Upper lobe of left lung (tissue), 4 donors: ENCODE data around the gene DNAJC12.

Source experiments
- CTCF ChIP-seq, 6 experiments: fragments of 450-650 bp in 4 of 6; fragments of 200-600 bp in 2 of 6; sonication (generic) in 2 of 6; IDR thresholded peaks; one replicate each; pipeline ENCODE4 v1.5.1; 2016 to 2019; ENCODE audit warnings: antibody characterized with exemption in 6 of 6
- EP300 ChIP-seq, 4 donors: sonication (generic); formaldehyde crosslinking; IDR thresholded peaks; one replicate each; pipeline ENCODE4 v1.5.1; 2017; ENCODE audit warnings: antibody characterized with exemption in 4 of 4, control low read depth in 2 of 4
- POLR2A ChIP-seq, 4 donors: fragments of 450-650 bp; IDR thresholded peaks; one replicate each; pipeline ENCODE4 v1.5.1; 2016 to 2017; ENCODE audit warnings: antibody characterized with exemption in 4 of 4, mild to moderate bottlenecking in 2 of 4
- POLR2AphosphoS5 ChIP-seq, 2 donors: sonication (generic); formaldehyde crosslinking; IDR thresholded peaks; one replicate each; pipeline ENCODE4 v1.5.1; 2017; ENCODE audit warnings: antibody characterized with exemption in 2 of 2

GRCh38 chr10:67816719-67817118, 21.3 kb downstream of the DNAJC12 start:
- TF ChIP-seq POLR2A (IDR thresholded peaks at IDR 0.05) (no peak), CTCF (IDR thresholded peaks at IDR 0.05) (no peak), POLR2AphosphoS5 (IDR thresholded peaks at IDR 0.05) (no peak), EP300 (IDR thresholded peaks at IDR 0.05) (no peak)
